Testis (tissue), 3 donors: ENCODE data around the gene FHIT. TPM values are rescaled to one million over a fixed set of nuclear protein-coding genes. Genes with fewer than 3 reads are reported as not detected.

Source experiments
- DNase-seq: peaks from one replicate; pipeline ENCODE4 v3.0.0-alpha.2; 2019
- H3K27ac ChIP-seq, 2 donors: fragments of 200-600 bp; sonication (generic); one replicate each; pipeline ENCODE4 v1.5.1; 2019
- H3K27me3 ChIP-seq: fragments of 200-600 bp; sonication (generic); one replicate; pipeline ENCODE4 v1.5.1; 2019
- H3K36me3 ChIP-seq: fragments of 200-600 bp; sonication (generic); one replicate; pipeline ENCODE4 v1.5.1; 2017; ENCODE audit warnings: low read depth; ENCODE audit errors: missing control alignments
- H3K4me1 ChIP-seq: fragments of 200-600 bp; sonication (generic); one replicate; pipeline ENCODE4 v1.5.1; 2019
- H3K4me3 ChIP-seq, 2 donors: fragments of 200-600 bp; sonication (generic); one replicate each; pipeline ENCODE4 v1.5.1; 2017 to 2019
- H3K9me3 ChIP-seq: fragments of 200-600 bp; sonication (generic); one replicate; pipeline ENCODE4 v1.5.1; 2017
- CTCF ChIP-seq, 3 experiments: fragments of 450-650 bp in 2 of 3; fragments of 200-600 bp in 1 of 3; sonication (generic) in 1 of 3; IDR thresholded peaks; one replicate each; pipeline ENCODE4 v1.5.1; 2016 to 2019; ENCODE audit warnings: antibody characterized with exemption in 3 of 3, mild to moderate bottlenecking in 2 of 3, moderate library complexity in 1 of 3
- POLR2A ChIP-seq: fragments of 450-650 bp; IDR thresholded peaks from one replicate; pipeline ENCODE4 v1.6.1; 2017; ENCODE audit warnings: antibody characterized with exemption, mild to moderate bottlenecking, moderate library complexity
- WGBS, 2 donors: methylation state at CpG; one replicate each; pipeline ENCODE4 v1.1.5; 2018; 5-methylcytosine and 5-hydroxymethylcytosine counted together
- intact Hi-C: fragments of 100-400 bp; cut with DNase I; formaldehyde crosslinking; loops from one replicate; pipeline ENCODE4 v1.15.1; 2023; ENCODE audit warnings: low total_unique reads
- polyA plus RNA-seq: library from polyadenylated mRNA; stranded (reverse); fragments of 350-450 nt; fragmentation: Illumina TruSeq; extraction: RNeasy Lipid Tissue Mini Kit (QIAGEN cat#74804); gene quantifications from one replicate; pipeline ENCODE4 v1.2.3, GENCODE V29; 2014; ENCODE audit warnings: low read depth, low replicate concordance; ENCODE audit not compliant: insufficient read depth
- total RNA-seq, 2 donors: library from RNA; depleted of rRNA; stranded (reverse); fragments of >200 nt; gene quantifications; one replicate each; pipeline ENCODE4 v1.2.3, GENCODE V29; 2016

The FHIT gene
- total and polyA plus RNA-seq, 3 donors from 2014 or later, result 10.1 to 29.6 (median 15.5) TPM

GRCh38 chr3:60622349-60622748 is 628.9 kb downstream of the FHIT start:
- Histone ChIP-seq H3K4me3 (no peak overlapping the region), H3K36me3 (no peaks in the 10 kb centered on the region), H3K27ac (no peak overlapping the region), H3K9me3 (no peaks in the 10 kb centered on the region), H3K27me3 (no peaks in the 10 kb centered on the region), H3K4me1 (no peaks in the 10 kb centered on the region)
- TF ChIP-seq CTCF (IDR thresholded peaks at IDR 0.05), result no peak
- WGBS, 2 donors, result 61 to 95% methylated on average over 1 of the region's 1 CpG
- DNase-seq, result no peak
- intact Hi-C loops, result no loop called here

GRCh38 chr3:60617188-60617587 is 634.1 kb downstream of the FHIT start:
- intact Hi-C loops, result no loop called here
- H3K27me3 ChIP-seq, result no peaks in the 10 kb centered on the region
- no peak overlapping the region for H3K4me3 ChIP-seq
- TF ChIP-seq POLR2A, result no peak
- no peak for TF ChIP-seq CTCF (IDR thresholded peaks at IDR 0.05)
- no peak for DNase-seq
- no peaks in the 10 kb centered on the region for H3K4me1 ChIP-seq
- no peak overlapping the region for H3K27ac ChIP-seq
- WGBS, 2 donors, result 59 to 77% methylated on average over 2 of the region's 2 CpGs
- H3K9me3 ChIP-seq, result no peaks in the 10 kb centered on the region
- H3K36me3 ChIP-seq, result no peaks in the 10 kb centered on the region

- TF ChIP-seq POLR2A (no peak), CTCF (IDR thresholded peaks at IDR 0.05) (no peak)
- H3K9me3 ChIP-seq, result no peaks in the 10 kb centered on the region
- intact Hi-C loops, result no loop called here
- no peak overlapping the region for H3K4me3 ChIP-seq
- DNase-seq, result no peak
- WGBS, 2 donors, result 100% methylated on average over 1 of the region's 1 CpG
- H3K27me3 ChIP-seq, result no peaks in the 10 kb centered on the region
- H3K27ac ChIP-seq, result no peak overlapping the region
- H3K36me3 ChIP-seq, result no peaks in the 10 kb centered on the region
- H3K4me1 ChIP-seq, result no peaks in the 10 kb centered on the region
These were observed 637.4 kb downstream of the FHIT start for GRCh38 chr3:60613769-60614303.

- Histone ChIP-seq H3K9me3 (no peaks in the 10 kb centered on the region), H3K27me3 (no peaks in the 10 kb centered on the region), H3K36me3 (no peaks in the 10 kb centered on the region), H3K4me1 (no peaks in the 10 kb centered on the region), H3K27ac (no peak overlapping the region), H3K4me3 (no peak overlapping the region)
- intact Hi-C loops, result no loop called here
- no peak for TF ChIP-seq POLR2A
- no peak for TF ChIP-seq CTCF (IDR thresholded peaks at IDR 0.05)
- WGBS, 2 donors, result 56 to 69% methylated on average over 7 of the region's 7 CpGs
- DNase-seq, result peak; percentile 55
These were observed 640.7 kb downstream of the FHIT start for GRCh38 chr3:60610441-60611112.

GRCh38 chr3:60609446-60609845 is 641.8 kb downstream of the FHIT start:
- no peak for TF ChIP-seq CTCF (IDR thresholded peaks at IDR 0.05)
- TF ChIP-seq POLR2A, result no peak
- Histone ChIP-seq H3K27ac (no peak overlapping the region), H3K4me3 (no peak overlapping the region), H3K27me3 (no peaks in the 10 kb centered on the region), H3K9me3 (no peaks in the 10 kb centered on the region), H3K36me3 (no peaks in the 10 kb centered on the region), H3K4me1 (no peaks in the 10 kb centered on the region)
- no peak for DNase-seq
- 91 to 98% methylated on average over 4 of the region's 4 CpGs for WGBS, 2 donors
- intact Hi-C loops, result no loop called here
